ENCODE results near the gene APPBP2. TPM values are rescaled to one million over a fixed set of nuclear protein-coding genes. Genes with fewer than 3 reads are reported as not detected.

APPBP2 gene
- total and polyA plus RNA-seq, 2 donors (not counting 3 experiments of a cell fraction or from before 2014, with no cell fraction given): 8.4 to 49.1 TPM

DNA sequence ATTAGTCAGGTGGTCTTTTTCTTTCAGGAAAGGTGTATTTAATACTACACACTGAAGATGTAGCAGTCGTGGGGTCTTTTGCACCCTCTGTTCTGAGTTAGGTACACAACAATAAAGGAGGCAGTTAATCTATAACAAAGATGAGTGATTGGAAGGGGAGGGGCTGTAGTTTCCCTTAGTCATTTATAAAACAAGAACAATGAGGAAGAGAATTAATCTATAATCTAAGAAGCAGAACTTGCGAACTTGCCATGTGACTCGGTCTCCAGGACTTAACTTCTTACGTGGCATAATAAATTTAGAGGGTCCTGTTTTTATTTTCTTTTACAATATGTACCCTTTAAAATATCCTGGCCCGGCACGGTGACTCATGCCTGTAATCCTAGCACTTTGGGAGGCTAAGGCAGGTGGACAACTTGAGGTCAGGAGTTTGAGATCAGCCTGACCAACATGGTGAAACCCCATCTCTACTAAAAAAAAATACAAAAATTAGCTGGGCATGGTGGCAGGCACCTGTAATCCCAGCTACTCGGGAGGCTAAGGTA is 8.6 kb upstream of the APPBP2 start:
- FAIRE-seq (no peak), DNase-seq (ENCODE audit: low read depth, low spot score) (no peak)
- Histone ChIP-seq H3K36me3 (ENCODE audit: control insufficient read depth in 2 of 2, extremely low read depth in 1 of 2, insufficient read depth in 2 of 2, low read length in 2 of 2) (no peaks in the 10 kb centered on the region), H3K27me3 (ENCODE audit: control insufficient read depth in 2 of 2, insufficient read depth in 2 of 2, low read length in 2 of 2) (no peaks in the 10 kb centered on the region), H2AFZ (ENCODE audit: low read depth, low read length) (no peak overlapping the region), H3K4me2 (ENCODE audit: insufficient read depth, low read length) (no peak overlapping the region), H3K79me2 (ENCODE audit: control insufficient read depth, insufficient read depth, low read length) (no peaks in the 10 kb centered on the region), H3K4me1 (ENCODE audit: control insufficient read depth, extremely low read depth, insufficient read depth, low read length) (no peaks in the 10 kb centered on the region), H3K9me3 (replicated peaks; ENCODE audit: control insufficient read depth, insufficient read depth, low read length) (no peaks in the 10 kb centered on the region), H3K4me3 (replicated peaks in 1 of 3; ENCODE audit: insufficient read depth in 1 of 3, low read depth in 1 of 3, low read length in 3 of 3) (no peak overlapping the region), H3K27ac (ENCODE audit: insufficient read depth, low read depth, low read length) (no peak overlapping the region), H4K20me1 (replicated peaks; ENCODE audit: control insufficient read depth, extremely low read depth, insufficient read depth, low read length) (no peaks in the 10 kb centered on the region), H3K9ac (replicated peaks; ENCODE audit: extremely low read depth, insufficient read depth, low read length) (no peak overlapping the region), H3K9me1 (replicated peaks; ENCODE audit: control insufficient read depth, extremely low read depth, insufficient read depth, low read length) (no peaks in the 10 kb centered on the region)
- TF ChIP-seq GATA2 (IDR thresholded peaks at IDR 0.05; ENCODE audit: insufficient read depth, insufficient read length, low read depth, low read length) (no peak), FOS (IDR thresholded peaks at IDR 0.05; ENCODE audit: borderline replicate concordance, insufficient read depth, low read length) (no peak), MYC (IDR thresholded peaks at IDR 0.05; ENCODE audit: low read depth, low read length) (no peak), POLR2AphosphoS5 (IDR thresholded peaks at IDR 0.05; ENCODE audit: insufficient read depth, low read depth, low read length) (no peak), JUN (IDR thresholded peaks at IDR 0.05; ENCODE audit: borderline replicate concordance, insufficient read depth, insufficient read length, low read depth) (no peak), EZH2 (IDR thresholded peaks at IDR 0.05; ENCODE audit: borderline replicate concordance, low read depth, low read length, severe bottlenecking) (no peak), POLR2A (IDR thresholded peaks at IDR 0.05; ENCODE audit: low read depth, low read length) (no peak), MAX (IDR thresholded peaks at IDR 0.05; ENCODE audit: insufficient read depth, insufficient read length) (no peak)
- TF ChIP-seq, protein P1, sequence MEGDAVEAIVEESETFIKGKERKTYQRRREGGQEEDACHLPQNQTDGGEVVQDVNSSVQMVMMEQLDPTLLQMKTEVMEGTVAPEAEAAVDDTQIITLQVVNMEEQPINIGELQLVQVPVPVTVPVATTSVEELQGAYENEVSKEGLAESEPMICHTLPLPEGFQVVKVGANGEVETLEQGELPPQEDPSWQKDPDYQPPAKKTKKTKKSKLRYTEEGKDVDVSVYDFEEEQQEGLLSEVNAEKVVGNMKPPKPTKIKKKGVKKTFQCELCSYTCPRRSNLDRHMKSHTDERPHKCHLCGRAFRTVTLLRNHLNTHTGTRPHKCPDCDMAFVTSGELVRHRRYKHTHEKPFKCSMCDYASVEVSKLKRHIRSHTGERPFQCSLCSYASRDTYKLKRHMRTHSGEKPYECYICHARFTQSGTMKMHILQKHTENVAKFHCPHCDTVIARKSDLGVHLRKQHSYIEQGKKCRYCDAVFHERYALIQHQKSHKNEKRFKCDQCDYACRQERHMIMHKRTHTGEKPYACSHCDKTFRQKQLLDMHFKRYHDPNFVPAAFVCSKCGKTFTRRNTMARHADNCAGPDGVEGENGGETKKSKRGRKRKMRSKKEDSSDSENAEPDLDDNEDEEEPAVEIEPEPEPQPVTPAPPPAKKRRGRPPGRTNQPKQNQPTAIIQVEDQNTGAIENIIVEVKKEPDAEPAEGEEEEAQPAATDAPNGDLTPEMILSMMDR (IDR thresholded peaks at IDR 0.05; ENCODE audit: extremely low read depth in 1 of 2, insufficient read depth in 1 of 2, low read depth in 1 of 2, low read length in 2 of 2): no peak
- CTCF ChIA-PET: interaction anchor here (1.0 kb wide), 1 partner anchor 9 kb away, joined by 6 read pairs; the partner anchor contains the start of gene APPBP2
- intact Hi-C loops (cut with micrococcal nuclease) (no loop called here), dilution Hi-C loops (cut with MboI; ENCODE audit: extremely low pct_ligation_motif_present, low sequenced_read_pairs) (no loop called here)
- POLR2A ChIA-PET: no interaction called here
- no TSS peak for BruUV-seq (replicated peaks)
